Psoas muscle (tissue), 8 donors: ENCODE results near the gene LBHD2. TPM values are rescaled to one million over a fixed set of nuclear protein-coding genes. Genes with fewer than 3 reads are reported as not detected.

Experiments used
- ATAC-seq, 4 donors: fragments of 200-7000 bp; cut with Tn5 transposase; one replicate each; pipeline ENCODE4 v1.9.1; 2020; ENCODE audit warnings: moderate library complexity in 3 of 4, mild to moderate bottlenecking in 2 of 4
- DNase-seq, 2 donors: peaks; one replicate each; pipeline ENCODE4 v3.0.0-alpha.2; 2020
- H3K27ac ChIP-seq: fragments of 200-600 bp; one replicate; pipeline ENCODE4 v1.8.0; 2022
- H3K27me3 ChIP-seq, 3 donors: fragments of 200-600 bp in 1 of 3; one replicate each; pipeline versions ENCODE4 v1.6.1 to v1.8.0; 2013 to 2022; ENCODE audit warnings: low read length in 2 of 3, mild to moderate bottlenecking in 2 of 3, moderate library complexity in 1 of 3; ENCODE audit not compliant: insufficient read depth in 3 of 3
- H3K36me3 ChIP-seq, 2 donors: fragments of 200-600 bp in 1 of 2; one replicate each; pipeline versions ENCODE4 v1.6.1 to v1.8.0; 2013 to 2022; ENCODE audit warnings: low read depth in 1 of 2, mild to moderate bottlenecking in 1 of 2, moderate library complexity in 1 of 2; ENCODE audit not compliant: insufficient read depth in 1 of 2
- H3K4me1 ChIP-seq: fragments of 200-600 bp; one replicate; pipeline ENCODE4 v1.8.0; 2022
- H3K4me3 ChIP-seq: fragments of 200-600 bp; one replicate; pipeline ENCODE4 v1.8.0; 2022; ENCODE audit warnings: mild to moderate bottlenecking
- H3K9me3 ChIP-seq: fragments of 200-600 bp; one replicate; pipeline ENCODE4 v1.8.0; 2022
- WGBS, 3 donors: extraction: QIAGEN DNeasy Blood & Tissue Kit; methylation state at CpG; one replicate each; pipeline versions ENCODE4 v1.1.6 to v1.1.7; 2013; 5-methylcytosine and 5-hydroxymethylcytosine counted together
- intact Hi-C, 2 donors: fragments of 100-400 bp; cut with DNase I; formaldehyde crosslinking; loops; one replicate each; pipeline versions ENCODE4 v1.11.0 to v1.14.2; 2022
- polyA plus RNA-seq, 3 donors: library from polyadenylated mRNA; stranded (reverse); fragments of 200-250 nt; gene quantifications; one replicate each; pipeline ENCODE4 v1.2.3, GENCODE V29; 2013
- total RNA-seq, 4 donors: library from RNA; stranded (reverse); fragmentation: NEBNext Ultra II Directional in 2 of 4; extraction: Animal tissue kit (Norgen Biotek cat#: 25700) in 2 of 4; gene quantifications; one replicate each; pipeline versions ENCODE4 v1.2.1 to v1.2.4, GENCODE V29; 2021 to 2023
- TF ChIP-seq, protein P1 (sequence below): fragments of 200-600 bp; IDR thresholded peaks from one replicate; pipeline ENCODE4 v1.8.0; 2022; ENCODE audit warnings: antibody characterized with exemption
- donor health status: healthy with polysubstance abuse.
- donor health status: DM: no; HTN: no; CAD: no; lungs with moderate emphysema.
- donor health status: Bipolar disorder and iron deficiency.
- donor health status: healthy.
- donor health status: DM: yes; HTN: yes; CAD: no.
- donor health status: DM: no; HTN: no; CAD: no.
- donor health status: DM: no; HTN: no; CAD: no.
- donor health status: DM: yes; HTN: yes; CAD: no.

The LBHD2 gene
- total and polyA plus RNA-seq, 7 donors: not detected

- Histone ChIP-seq H3K27ac (no peak overlapping the region), H3K4me3 (no peak overlapping the region), H3K9me3 (peaks cover 4% of the 10 kb centered on the region), H3K36me3 (no peaks in the 10 kb centered on the region), H3K4me1 (no peaks in the 10 kb centered on the region), H3K27me3 (peaks cover 0 to 8% (median 2%) of the 10 kb centered on the region in 3 donors)
- DNase-seq: no peak
- no peak for ATAC-seq
- TF ChIP-seq, protein P1, sequence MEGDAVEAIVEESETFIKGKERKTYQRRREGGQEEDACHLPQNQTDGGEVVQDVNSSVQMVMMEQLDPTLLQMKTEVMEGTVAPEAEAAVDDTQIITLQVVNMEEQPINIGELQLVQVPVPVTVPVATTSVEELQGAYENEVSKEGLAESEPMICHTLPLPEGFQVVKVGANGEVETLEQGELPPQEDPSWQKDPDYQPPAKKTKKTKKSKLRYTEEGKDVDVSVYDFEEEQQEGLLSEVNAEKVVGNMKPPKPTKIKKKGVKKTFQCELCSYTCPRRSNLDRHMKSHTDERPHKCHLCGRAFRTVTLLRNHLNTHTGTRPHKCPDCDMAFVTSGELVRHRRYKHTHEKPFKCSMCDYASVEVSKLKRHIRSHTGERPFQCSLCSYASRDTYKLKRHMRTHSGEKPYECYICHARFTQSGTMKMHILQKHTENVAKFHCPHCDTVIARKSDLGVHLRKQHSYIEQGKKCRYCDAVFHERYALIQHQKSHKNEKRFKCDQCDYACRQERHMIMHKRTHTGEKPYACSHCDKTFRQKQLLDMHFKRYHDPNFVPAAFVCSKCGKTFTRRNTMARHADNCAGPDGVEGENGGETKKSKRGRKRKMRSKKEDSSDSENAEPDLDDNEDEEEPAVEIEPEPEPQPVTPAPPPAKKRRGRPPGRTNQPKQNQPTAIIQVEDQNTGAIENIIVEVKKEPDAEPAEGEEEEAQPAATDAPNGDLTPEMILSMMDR: no peak
- WGBS, 3 donors: 74 to 81% (median 75%) methylated on average over 11 to 13 of the region's 13 CpGs
- intact Hi-C loops: loop anchor here in 1 of 2 donors (5.0 kb wide), 1 partner anchor 133 kb away; no protein-coding TSS in a partner anchor
These were observed 9.9 kb downstream of the LBHD2 start for GRCh38 chr14:103093856-103094405.

DNA sequence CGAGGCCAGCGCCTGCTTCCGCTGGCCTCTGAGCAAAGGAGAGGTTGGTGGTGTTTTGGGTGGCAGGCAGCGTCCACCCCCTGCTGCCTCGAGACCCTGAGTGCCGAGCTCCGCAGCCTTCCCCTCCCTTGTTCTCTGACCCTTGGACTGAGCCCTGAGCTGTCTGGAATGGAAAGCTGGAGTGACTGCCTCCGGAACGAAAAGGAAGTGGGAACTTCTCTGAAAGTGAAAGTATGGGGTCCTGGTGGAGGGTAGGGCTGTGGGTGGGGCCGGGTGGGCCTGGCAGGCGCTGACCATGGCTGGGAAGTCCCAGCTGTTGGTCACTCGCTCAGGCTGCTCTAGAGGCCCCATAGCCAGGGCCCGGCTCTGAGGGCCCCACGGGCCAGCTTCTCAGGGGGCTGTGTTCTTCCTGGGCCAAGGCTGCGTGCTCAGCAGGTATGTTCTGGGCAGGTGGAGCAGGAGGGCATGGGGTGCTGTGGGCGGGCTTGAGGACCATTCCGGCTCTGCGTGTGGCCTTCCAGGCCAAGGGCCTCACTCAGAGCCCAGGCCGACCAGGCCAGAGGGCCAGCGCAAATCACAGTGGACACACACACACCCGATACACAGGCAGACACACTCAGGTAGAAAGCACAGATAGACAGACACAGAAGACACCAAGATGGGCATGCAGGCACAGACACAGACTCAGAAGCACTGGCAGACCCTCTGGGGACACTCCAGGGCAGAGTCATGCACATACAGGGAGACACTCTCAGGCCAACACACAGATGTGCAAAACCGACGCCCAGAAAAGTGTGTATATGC is 10.6 kb downstream of the LBHD2 start, which contains the start of gene EXOC3L4:
TSS of gene EXOC3L4 (plus strand) at position 320 of the 804 bp plus-strand sequence. CDS start 5,495 bp downstream, outside the sequence.
- peaks cover 4% of the 10 kb centered on the region for H3K9me3 ChIP-seq
- DNase-seq: no peak
- H3K36me3 ChIP-seq: no peaks in the 10 kb centered on the region
- no peak within 1 kb of the TSS for H3K27ac ChIP-seq
- intact Hi-C loops: loop anchor here in 1 of 2 donors (5.0 kb wide), 1 partner anchor 133 kb away; no protein-coding TSS in a partner anchor
- no peak for ATAC-seq
- no peak within 1 kb of the TSS for H3K4me3 ChIP-seq
- 47 to 63% (median 59%) methylated on average over 19 to 23 of the region's 23 CpGs for WGBS, 3 donors
- no peaks in the 10 kb centered on the region for H3K4me1 ChIP-seq
- H3K27me3 ChIP-seq: peaks cover 0 to 12% (median 4%) of the 10 kb centered on the region in 3 donors
- TF ChIP-seq, protein P1: no peak

DNA sequence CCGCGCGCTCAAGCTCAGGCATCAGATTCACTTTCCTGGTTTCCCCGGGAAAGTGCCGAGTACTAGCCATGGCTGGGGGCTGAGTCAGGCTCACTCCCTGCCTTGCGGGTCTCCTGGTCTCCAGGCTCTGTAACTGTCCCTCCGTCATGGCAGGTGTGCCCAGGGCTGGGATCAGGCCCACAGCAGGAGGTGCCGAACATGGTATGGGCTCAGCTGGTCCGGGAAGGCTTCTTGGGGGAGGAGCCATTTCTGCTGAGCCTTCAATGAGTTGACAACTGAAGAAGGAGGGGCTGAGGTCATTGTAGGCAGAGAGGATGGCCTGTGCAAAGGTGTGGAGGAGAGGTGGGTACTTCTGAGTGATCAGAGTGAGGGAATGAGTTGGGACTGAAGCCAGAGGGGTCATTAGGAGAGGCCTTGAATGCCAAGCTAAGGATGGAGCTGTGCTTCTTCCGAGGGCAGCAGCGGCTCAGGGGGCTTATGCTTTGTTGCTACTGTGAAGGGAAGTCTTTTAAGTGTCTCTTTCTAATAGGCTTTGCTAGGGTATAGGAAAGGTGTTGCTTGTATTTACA is 11.3 kb downstream of the LBHD2 start:
- TF ChIP-seq, protein P1: no peak
- intact Hi-C loops: no loop called here
- H3K36me3 ChIP-seq: no peaks in the 10 kb centered on the region
- WGBS, 3 donors: 62 to 74% (median 72%) methylated on average over 11 of the region's 11 CpGs
- peaks cover 4% of the 10 kb centered on the region for H3K9me3 ChIP-seq
- no peak overlapping the region for H3K27ac ChIP-seq
- ATAC-seq (no peak), DNase-seq (no peak)
- H3K27me3 ChIP-seq: peaks cover 0 to 17% (median 4%) of the 10 kb centered on the region in 3 donors
- H3K4me3 ChIP-seq: no peak overlapping the region
- H3K4me1 ChIP-seq: no peaks in the 10 kb centered on the region

DNA sequence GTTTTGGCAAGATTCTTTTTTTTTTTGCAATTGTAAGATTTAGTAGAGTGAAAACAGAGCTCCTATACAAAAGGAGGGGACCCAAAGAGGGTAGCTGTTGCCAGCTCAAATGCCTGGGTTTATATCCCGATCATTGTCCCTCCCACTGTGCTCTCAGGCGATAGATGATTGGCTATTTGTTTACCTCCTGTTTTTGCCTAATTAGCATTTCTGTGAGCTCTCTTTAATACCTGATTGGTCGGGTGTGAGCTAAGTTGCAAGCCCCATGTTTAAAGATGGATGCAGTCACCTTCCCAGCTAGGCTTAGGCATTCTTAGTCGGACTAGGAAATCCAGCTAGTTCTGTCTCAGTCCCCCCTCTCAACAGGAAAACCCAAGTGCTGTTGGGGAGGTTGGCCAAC is 12.4 kb downstream of the LBHD2 start:
- intact Hi-C loops: no loop called here
- Histone ChIP-seq H3K27me3 (peaks cover 0 to 28% (median 6%) of the 10 kb centered on the region in 3 donors), H3K4me3 (no peak overlapping the region), H3K36me3 (no peaks in the 10 kb centered on the region), H3K27ac (no peak overlapping the region), H3K4me1 (no peaks in the 10 kb centered on the region), H3K9me3 (peaks cover 4% of the 10 kb centered on the region)
- DNase-seq (no peak), ATAC-seq (no peak)
- WGBS, 3 donors: 71 to 81% (median 80%) methylated on average over 4 of the region's 4 CpGs
- TF ChIP-seq, protein P1: no peak
